ENCODE results near the gene HIGD1A. TPM values are rescaled to one million over a fixed set of nuclear protein-coding genes. Genes with fewer than 3 reads are reported as not detected.

HIGD1A gene
- total RNA-seq, 1 experiment from 2014 or later: 112 TPM

DNA sequence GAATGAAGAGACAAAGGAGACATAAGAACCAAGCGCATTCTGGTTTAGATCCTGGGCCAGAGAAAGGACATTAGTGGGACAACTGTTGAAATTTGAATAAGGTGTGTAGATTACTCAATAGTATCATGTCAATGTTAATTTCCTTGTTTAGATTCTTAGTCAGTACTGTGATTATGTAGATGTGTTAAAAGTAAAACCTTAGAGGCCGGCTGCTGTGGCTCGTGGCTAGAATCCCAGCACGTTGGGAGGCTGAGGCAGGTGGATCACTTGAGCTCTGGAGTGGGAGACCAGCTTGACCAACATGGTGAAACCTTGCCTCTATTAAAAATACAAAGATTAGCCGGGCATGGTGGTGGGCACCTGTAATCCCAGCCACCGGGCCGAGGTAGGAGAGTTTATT, 44.7 kb upstream of the HIGD1A start:
- intact Hi-C loops (cut with micrococcal nuclease; ENCODE audit: unreplicated experiment): no loop called here
- Mint-ChIP-seq H3K9me3 (ENCODE audit: unreplicated experiment) (no peaks in the 10 kb centered on the region), H3K27me3 (ENCODE audit: insufficient read depth, unreplicated experiment) (peaks cover 3% of the 10 kb centered on the region), H3K27ac (ENCODE audit: unreplicated experiment) (no peak overlapping the region), H3K4me3 (ENCODE audit: unreplicated experiment) (no peak overlapping the region), H3K4me1 (ENCODE audit: low read depth, unreplicated experiment) (peaks cover under 1% of the 10 kb centered on the region), H3K36me3 (ENCODE audit: insufficient read depth, unreplicated experiment) (no peaks in the 10 kb centered on the region)
- DNase-seq: no peak
- Histone ChIP-seq H3K4me1 (no peaks in the 10 kb centered on the region), H3K9me3 (no peaks in the 10 kb centered on the region), H3K27me3 (replicated peaks; ENCODE audit: control insufficient read depth, insufficient read depth, low read length) (no peaks in the 10 kb centered on the region), H3K36me3 (ENCODE audit: control insufficient read depth, insufficient read depth, low read length) (no peaks in the 10 kb centered on the region), H3K4me3 (ENCODE audit: low read depth, low read length) (no peak overlapping the region)
- BruUV-seq (replicated peaks): no TSS peak
- ChIA-PET CTCF (interaction anchor here (0.6 kb wide), 1 partner anchor 295 kb away, joined by 3 read pairs; no protein-coding TSS in a partner anchor), POLR2A (no interaction called here)
- TF ChIP-seq, protein P1, sequence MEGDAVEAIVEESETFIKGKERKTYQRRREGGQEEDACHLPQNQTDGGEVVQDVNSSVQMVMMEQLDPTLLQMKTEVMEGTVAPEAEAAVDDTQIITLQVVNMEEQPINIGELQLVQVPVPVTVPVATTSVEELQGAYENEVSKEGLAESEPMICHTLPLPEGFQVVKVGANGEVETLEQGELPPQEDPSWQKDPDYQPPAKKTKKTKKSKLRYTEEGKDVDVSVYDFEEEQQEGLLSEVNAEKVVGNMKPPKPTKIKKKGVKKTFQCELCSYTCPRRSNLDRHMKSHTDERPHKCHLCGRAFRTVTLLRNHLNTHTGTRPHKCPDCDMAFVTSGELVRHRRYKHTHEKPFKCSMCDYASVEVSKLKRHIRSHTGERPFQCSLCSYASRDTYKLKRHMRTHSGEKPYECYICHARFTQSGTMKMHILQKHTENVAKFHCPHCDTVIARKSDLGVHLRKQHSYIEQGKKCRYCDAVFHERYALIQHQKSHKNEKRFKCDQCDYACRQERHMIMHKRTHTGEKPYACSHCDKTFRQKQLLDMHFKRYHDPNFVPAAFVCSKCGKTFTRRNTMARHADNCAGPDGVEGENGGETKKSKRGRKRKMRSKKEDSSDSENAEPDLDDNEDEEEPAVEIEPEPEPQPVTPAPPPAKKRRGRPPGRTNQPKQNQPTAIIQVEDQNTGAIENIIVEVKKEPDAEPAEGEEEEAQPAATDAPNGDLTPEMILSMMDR (IDR thresholded peaks at IDR 0.05; ENCODE audit: insufficient read depth in 1 of 2, low read depth in 1 of 2, low read length in 1 of 2, severe bottlenecking in 1 of 2, unreplicated experiment in 1 of 2): no peak

DNA sequence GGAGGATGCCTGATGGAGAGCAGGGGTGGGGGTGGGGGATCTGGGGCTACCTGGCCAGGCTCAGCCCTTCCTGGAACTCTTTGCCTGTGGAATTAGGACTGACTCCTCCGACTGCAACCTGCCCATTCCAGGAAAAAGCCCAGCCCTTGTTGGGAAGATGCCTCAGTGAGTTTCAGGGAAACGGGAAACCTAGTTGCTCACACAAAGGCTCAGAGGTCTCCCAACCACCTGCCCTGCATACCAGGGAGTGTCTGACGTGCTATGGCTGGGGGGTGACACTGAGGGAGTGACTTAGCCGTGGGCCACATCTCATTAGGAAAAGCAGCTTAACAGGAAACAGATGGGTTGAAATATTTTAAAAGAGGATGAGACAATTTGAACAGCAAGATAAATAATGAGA, 43.4 kb upstream of the HIGD1A start:
- intact Hi-C loops (cut with micrococcal nuclease; ENCODE audit: unreplicated experiment): no loop called here
- CTCF ChIA-PET: no interaction called here
- TF ChIP-seq, protein P1 (IDR thresholded peaks at IDR 0.05; ENCODE audit: insufficient read depth in 1 of 2, low read depth in 1 of 2, low read length in 1 of 2, severe bottlenecking in 1 of 2, unreplicated experiment in 1 of 2): no peak
- H3K4me3 Mint-ChIP-seq (ENCODE audit: unreplicated experiment): no peak overlapping the region
- Histone ChIP-seq H3K4me3 (ENCODE audit: low read depth, low read length) (no peak overlapping the region), H3K4me1 (no peaks in the 10 kb centered on the region), H3K9me3 (no peaks in the 10 kb centered on the region), H3K36me3 (ENCODE audit: control insufficient read depth, insufficient read depth, low read length) (no peaks in the 10 kb centered on the region), H3K27me3 (replicated peaks; ENCODE audit: control insufficient read depth, insufficient read depth, low read length) (no peaks in the 10 kb centered on the region)
- no peak overlapping the region for H3K27ac Mint-ChIP-seq (ENCODE audit: unreplicated experiment)
- POLR2A ChIA-PET: no interaction called here
- H3K27me3 Mint-ChIP-seq (ENCODE audit: insufficient read depth, unreplicated experiment): peaks cover 3% of the 10 kb centered on the region
- no TSS peak for BruUV-seq (replicated peaks)
- no peaks in the 10 kb centered on the region for H3K36me3 Mint-ChIP-seq (ENCODE audit: insufficient read depth, unreplicated experiment)
- H3K9me3 Mint-ChIP-seq (ENCODE audit: unreplicated experiment): no peaks in the 10 kb centered on the region
- peaks cover 4% of the 10 kb centered on the region for H3K4me1 Mint-ChIP-seq (ENCODE audit: low read depth, unreplicated experiment)
- DNase-seq: no peak

DNA sequence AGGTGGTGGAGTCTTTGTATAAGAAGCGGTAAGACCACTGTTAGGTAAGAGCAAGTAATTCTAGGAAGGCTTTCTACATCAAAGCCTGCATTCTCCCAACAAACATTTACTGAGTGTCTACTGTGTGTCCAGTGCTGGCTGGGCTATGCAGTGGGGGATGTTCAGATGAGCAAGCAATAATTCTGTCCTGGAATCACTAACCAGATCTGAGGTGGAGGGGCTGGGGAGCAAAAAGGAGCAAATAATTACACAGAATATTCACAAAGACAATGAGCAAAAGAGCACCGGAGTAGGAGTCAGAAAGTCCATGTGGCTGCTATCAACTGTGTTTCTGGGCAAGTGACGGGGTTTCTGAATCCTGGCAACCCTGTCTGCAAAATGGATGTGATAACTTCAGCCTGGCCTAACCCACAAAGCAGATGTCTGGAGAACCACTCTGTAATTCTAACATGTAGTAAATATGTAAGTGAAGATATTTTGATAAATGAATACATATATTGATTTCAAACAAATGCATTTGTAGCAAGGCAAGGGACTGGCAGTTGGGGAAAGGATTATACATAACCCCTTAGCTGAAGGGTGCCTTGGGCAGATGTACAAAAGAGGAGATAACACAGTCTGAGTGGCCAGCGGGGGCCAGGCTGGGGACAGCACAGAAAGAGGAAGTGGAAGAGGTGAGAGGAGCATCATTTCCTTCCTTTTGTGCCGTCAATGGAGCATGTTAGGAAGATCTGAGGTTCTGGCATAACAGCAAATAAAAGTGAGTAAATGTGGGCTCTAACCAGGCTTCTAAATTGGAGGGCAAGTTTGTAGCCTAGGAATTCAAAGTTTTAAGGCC, 42.6 kb upstream of the HIGD1A start:
- no peaks in the 10 kb centered on the region for H3K4me1 ChIP-seq
- no peaks in the 10 kb centered on the region for H3K36me3 ChIP-seq (ENCODE audit: control insufficient read depth, insufficient read depth, low read length)
- H3K4me3 Mint-ChIP-seq (ENCODE audit: unreplicated experiment): no peak overlapping the region
- peaks cover 3% of the 10 kb centered on the region for H3K27me3 Mint-ChIP-seq (ENCODE audit: insufficient read depth, unreplicated experiment)
- no peaks in the 10 kb centered on the region for H3K9me3 ChIP-seq
- peaks cover 4% of the 10 kb centered on the region for H3K4me1 Mint-ChIP-seq (ENCODE audit: low read depth, unreplicated experiment)
- H3K36me3 Mint-ChIP-seq (ENCODE audit: insufficient read depth, unreplicated experiment): no peaks in the 10 kb centered on the region
- DNase-seq: no peak
- BruUV-seq (replicated peaks): no TSS peak
- intact Hi-C loops (cut with micrococcal nuclease; ENCODE audit: unreplicated experiment): no loop called here
- CTCF ChIA-PET: no interaction called here
- POLR2A ChIA-PET: no interaction called here
- no peaks in the 10 kb centered on the region for H3K27me3 ChIP-seq (replicated peaks; ENCODE audit: control insufficient read depth, insufficient read depth, low read length)
- H3K27ac Mint-ChIP-seq (ENCODE audit: unreplicated experiment): no peak overlapping the region
- H3K9me3 Mint-ChIP-seq (ENCODE audit: unreplicated experiment): no peaks in the 10 kb centered on the region
- TF ChIP-seq, protein P1 (IDR thresholded peaks at IDR 0.05; ENCODE audit: insufficient read depth in 1 of 2, low read depth in 1 of 2, low read length in 1 of 2, severe bottlenecking in 1 of 2, unreplicated experiment in 1 of 2): no peak
- no peak overlapping the region for H3K4me3 ChIP-seq (ENCODE audit: low read depth, low read length)

Measured in Caco-2 (cell line).